Endothelial cell of umbilical vein (primary cell): ENCODE measurements around the gene ANP32E. TPM values are rescaled to one million over a fixed set of nuclear protein-coding genes. Genes with fewer than 3 reads are reported as not detected.

ENCODE experiments used
- BruUV-seq: library from RNA; stranded (reverse); fragments of 400-500 nt; replicated peaks from 2 replicates; lab custom pipeline; 2021; lab: Mats Ljungman, UMichigan
- CTCF ChIA-PET: fragments of 300-600, 350-600 bp; sonication (Branson Sonifier 250); formaldehyde crosslinking; loops from one replicate; lab custom pipeline; 2021; ENCODE audit warnings: antibody characterized with exemption, inconsistent platforms; lab: Charles Lee
- POLR2A ChIA-PET: fragments of 300-600, 350-600 bp; sonication (Branson Sonifier 250); formaldehyde crosslinking; loops from one replicate; lab custom pipeline; 2021; ENCODE audit warnings: antibody characterized with exemption, inconsistent platforms; lab: Charles Lee
- DNase-seq: peaks from one replicate; pipeline ENCODE4 v3.0.0-alpha.2; 2011; ENCODE audit warnings: low read depth, low spot score
- FAIRE-seq: peaks from 2 replicates; lab custom pipeline; 2011; peaks lifted over from hg19 to GRCh38; lab: Jason Lieb, UNC
- H2AFZ ChIP-seq: 2 replicates; pipeline ENCODE4 v1.6.0; 2012; ENCODE audit warnings: low read depth, low read length, control low read depth, inconsistent platforms
- H3K27ac ChIP-seq: 2 replicates; pipeline ENCODE4 v1.5.1; 2011; ENCODE audit warnings: low read depth, mild to moderate bottlenecking, control low read depth, low read length, moderate library complexity; ENCODE audit not compliant: insufficient read depth
- H3K27me3 ChIP-seq, 2 experiments: 2 replicates each; pipeline versions ENCODE4 v1.6.0 to v1.6.1; 2011; ENCODE audit warnings: low read length in 2 of 2, mixed read lengths in 1 of 2; ENCODE audit not compliant: control insufficient read depth in 2 of 2, insufficient read depth in 2 of 2
- H3K36me3 ChIP-seq, 2 experiments: 2 replicates in 1 of 2; 3 replicates in 1 of 2; pipeline ENCODE4 v1.5.1; 2011; ENCODE audit warnings: low read length in 2 of 2, mild to moderate bottlenecking in 1 of 2, moderate library complexity in 1 of 2; ENCODE audit not compliant: control insufficient read depth in 2 of 2, insufficient read depth in 2 of 2; ENCODE audit errors: extremely low read depth in 1 of 2
- H3K4me1 ChIP-seq: 3 replicates; pipeline ENCODE4 v1.5.1; 2011; ENCODE audit warnings: mild to moderate bottlenecking, low read length; ENCODE audit not compliant: control insufficient read depth, insufficient read depth; ENCODE audit errors: extremely low read depth
- H3K4me2 ChIP-seq: 2 replicates; pipeline ENCODE4 v1.6.1; 2011; ENCODE audit warnings: low read length, control low read depth, mixed read lengths; ENCODE audit not compliant: insufficient read depth
- H3K4me3 ChIP-seq, 3 experiments: fragments of 200-600 bp in 1 of 3; sonication (generic), shearing (Covaris generic) in 1 of 3; replicated peaks in 1 of 3; 2 replicates each; pipeline ENCODE4 v1.5.1; 2011 to 2016; ENCODE audit warnings: control low read depth in 3 of 3, low read length in 3 of 3, mild to moderate bottlenecking in 2 of 3, inconsistent platforms in 1 of 3, low read depth in 1 of 3, moderate library complexity in 1 of 3; ENCODE audit not compliant: insufficient read depth in 1 of 3
- H3K79me2 ChIP-seq: 2 replicates; pipeline ENCODE4 v1.6.0; 2012; ENCODE audit warnings: low read length, inconsistent platforms; ENCODE audit not compliant: control insufficient read depth, insufficient read depth
- H3K9ac ChIP-seq: replicated peaks from 2 replicates; pipeline ENCODE3; 2011; ENCODE audit warnings: low read length, control low read depth; ENCODE audit not compliant: insufficient read depth; ENCODE audit errors: extremely low read depth
- H3K9me1 ChIP-seq: replicated peaks from 3 replicates; pipeline ENCODE4 v1.6.0; 2011; ENCODE audit warnings: mild to moderate bottlenecking, low read length; ENCODE audit not compliant: control insufficient read depth, insufficient read depth; ENCODE audit errors: extremely low read depth
- H3K9me3 ChIP-seq: replicated peaks from 2 replicates; pipeline ENCODE4 v1.5.1; 2012; ENCODE audit warnings: low read length, inconsistent platforms; ENCODE audit not compliant: control insufficient read depth, insufficient read depth
- H4K20me1 ChIP-seq: replicated peaks from 2 replicates; pipeline ENCODE3; 2011; ENCODE audit warnings: mild to moderate bottlenecking, low read length; ENCODE audit not compliant: control insufficient read depth, insufficient read depth; ENCODE audit errors: extremely low read depth
- EZH2 ChIP-seq: IDR thresholded peaks from 2 replicates; pipeline ENCODE4 v1.6.1; 2012; ENCODE audit warnings: borderline replicate concordance, low read depth, mild to moderate bottlenecking, moderate library complexity, low read length, inconsistent platforms; ENCODE audit not compliant: severe bottlenecking
- FOS ChIP-seq: IDR thresholded peaks from 2 replicates; pipeline ENCODE4 v1.6.1; 2011; ENCODE audit warnings: mild to moderate bottlenecking, low read length, moderate library complexity, borderline replicate concordance; ENCODE audit not compliant: insufficient read depth
- GATA2 ChIP-seq: IDR thresholded peaks from 2 replicates; pipeline ENCODE4 v1.7.0; 2011; ENCODE audit warnings: low read depth, mild to moderate bottlenecking, moderate library complexity, mixed read lengths, low read length; ENCODE audit not compliant: insufficient read length, insufficient read depth
- JUN ChIP-seq: IDR thresholded peaks from 2 replicates; pipeline ENCODE4 v1.6.1; 2011; ENCODE audit warnings: borderline replicate concordance, low read depth; ENCODE audit not compliant: insufficient read length, insufficient read depth
- MYC ChIP-seq: IDR thresholded peaks from one replicate; pipeline ENCODE4 v1.6.1; 2011; ENCODE audit warnings: mild to moderate bottlenecking, low read depth, low read length
- POLR2A ChIP-seq: IDR thresholded peaks from 2 replicates; pipeline ENCODE4 v1.6.1; 2012; ENCODE audit warnings: low read depth, mild to moderate bottlenecking, control low read depth, low read length
- POLR2AphosphoS5 ChIP-seq: IDR thresholded peaks from 2 replicates; pipeline ENCODE4 v1.6.1; 2012; ENCODE audit warnings: low read depth, mild to moderate bottlenecking, control low read depth, low read length, moderate library complexity; ENCODE audit not compliant: insufficient read depth
- dilution Hi-C: fragments of 300-500 bp; cut with MboI; formaldehyde crosslinking; loops from one replicate; pipeline ENCODE4 v1.15.0; 2019; ENCODE audit warnings: low sequenced_read_pairs; ENCODE audit not compliant: extremely low pct_ligation_motif_present
- intact Hi-C: fragments of 100-400 bp; cut with micrococcal nuclease; formaldehyde crosslinking; loops from one replicate; pipeline ENCODE4 v1.10.0; 2022
- polyA plus RNA-seq, 4 experiments: library from polyadenylated mRNA; depleted of rRNA in 3 of 4; stranded (reverse) in 3 of 4; unstranded in 1 of 4; fragments of >200 nt; gene quantifications; 2 replicates each; pipeline versions ENCODE4 v1.2.1 to v1.2.3, GENCODE V29; 2011 to 2012; ENCODE audit warnings: missing spikeins in 1 of 4
- total RNA-seq: library from RNA; stranded (reverse); gene quantifications from 2 replicates; pipeline ENCODE4 v1.2.3, GENCODE V29; 2021
- TF ChIP-seq, protein P1 (sequence below), 2 donors: IDR thresholded peaks; 1 replicate in 1 of 2; 2 replicates in 1 of 2; pipeline ENCODE4 v1.5.1; 2011; ENCODE audit warnings: low read length in 2 of 2, mild to moderate bottlenecking in 2 of 2, moderate library complexity in 2 of 2, control low read depth in 1 of 2, inconsistent platforms in 1 of 2, low read depth in 1 of 2; ENCODE audit not compliant: insufficient read depth in 1 of 2; ENCODE audit errors: extremely low read depth in 1 of 2
- TF ChIP-seq, protein P2 (sequence below): IDR thresholded peaks from 2 replicates; pipeline ENCODE4 v1.6.1; 2011; ENCODE audit not compliant: insufficient read depth, insufficient read length

The ANP32E gene
- total and polyA plus RNA-seq, 2 donors (not counting 3 experiments of a cell fraction or from before 2014, with no cell fraction given) = 6.8 to 53.4 TPM

DNA sequence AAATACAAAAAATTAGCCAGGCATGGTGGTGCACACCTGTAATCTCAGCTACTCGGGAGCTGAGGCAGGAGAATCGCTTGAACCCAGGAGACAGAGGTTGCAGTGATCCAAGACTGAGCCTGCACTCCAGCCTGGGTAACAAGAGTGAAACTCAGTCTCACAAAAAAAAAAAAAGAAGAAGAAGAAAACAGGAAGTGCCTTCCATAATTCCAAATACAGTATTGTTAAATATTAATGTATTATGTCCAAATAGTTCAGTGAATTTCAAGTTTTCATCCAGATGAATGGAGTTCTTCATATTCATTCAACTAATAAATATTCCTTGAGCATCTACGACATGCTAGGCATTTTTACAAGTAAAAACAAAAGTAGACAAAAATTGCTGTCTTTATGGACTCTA lies 52.9 kb downstream of the ANP32E start:
- no peaks in the 10 kb centered on the region for H3K79me2 ChIP-seq
- H3K9ac ChIP-seq = no peak overlapping the region
- H3K9me1 ChIP-seq = no peaks in the 10 kb centered on the region
- H3K4me3 ChIP-seq = no peak overlapping the region
- no TSS peak for BruUV-seq
- intact Hi-C loops (no loop called here), dilution Hi-C loops (no loop called here)
- POLR2A ChIA-PET = no interaction called here
- H3K36me3 ChIP-seq = no peaks in the 10 kb centered on the region
- no peak overlapping the region for H2AFZ ChIP-seq
- H3K4me2 ChIP-seq = no peak overlapping the region
- no peak overlapping the region for H3K27ac ChIP-seq
- FAIRE-seq (no peak), DNase-seq (no peak)
- H3K27me3 ChIP-seq = peaks cover 0 to 3% of the 10 kb centered on the region in 2 experiments
- no peaks in the 10 kb centered on the region for H4K20me1 ChIP-seq
- CTCF ChIA-PET = interaction anchor here (0.9 to 1.2 kb wide), 4 partner anchors 11 to 110 kb away, joined by 3 to 5 read pairs (median 4); no protein-coding TSS in a partner anchor
- H3K9me3 ChIP-seq = no peaks in the 10 kb centered on the region
- no peak for TF ChIP-seq JUN
- TF ChIP-seq EZH2 = no peak
- TF ChIP-seq MYC = no peak
- TF ChIP-seq POLR2AphosphoS5 = no peak
- TF ChIP-seq GATA2 = no peak
- no peak for TF ChIP-seq FOS
- no peak for TF ChIP-seq POLR2A
- TF ChIP-seq, protein P1, sequence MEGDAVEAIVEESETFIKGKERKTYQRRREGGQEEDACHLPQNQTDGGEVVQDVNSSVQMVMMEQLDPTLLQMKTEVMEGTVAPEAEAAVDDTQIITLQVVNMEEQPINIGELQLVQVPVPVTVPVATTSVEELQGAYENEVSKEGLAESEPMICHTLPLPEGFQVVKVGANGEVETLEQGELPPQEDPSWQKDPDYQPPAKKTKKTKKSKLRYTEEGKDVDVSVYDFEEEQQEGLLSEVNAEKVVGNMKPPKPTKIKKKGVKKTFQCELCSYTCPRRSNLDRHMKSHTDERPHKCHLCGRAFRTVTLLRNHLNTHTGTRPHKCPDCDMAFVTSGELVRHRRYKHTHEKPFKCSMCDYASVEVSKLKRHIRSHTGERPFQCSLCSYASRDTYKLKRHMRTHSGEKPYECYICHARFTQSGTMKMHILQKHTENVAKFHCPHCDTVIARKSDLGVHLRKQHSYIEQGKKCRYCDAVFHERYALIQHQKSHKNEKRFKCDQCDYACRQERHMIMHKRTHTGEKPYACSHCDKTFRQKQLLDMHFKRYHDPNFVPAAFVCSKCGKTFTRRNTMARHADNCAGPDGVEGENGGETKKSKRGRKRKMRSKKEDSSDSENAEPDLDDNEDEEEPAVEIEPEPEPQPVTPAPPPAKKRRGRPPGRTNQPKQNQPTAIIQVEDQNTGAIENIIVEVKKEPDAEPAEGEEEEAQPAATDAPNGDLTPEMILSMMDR (IDR thresholded peaks at IDR 0.05; ENCODE audit: extremely low read depth in 1 of 2, insufficient read depth in 1 of 2, low read depth in 1 of 2, low read length in 2 of 2) = no peak
- TF ChIP-seq, protein P2, sequence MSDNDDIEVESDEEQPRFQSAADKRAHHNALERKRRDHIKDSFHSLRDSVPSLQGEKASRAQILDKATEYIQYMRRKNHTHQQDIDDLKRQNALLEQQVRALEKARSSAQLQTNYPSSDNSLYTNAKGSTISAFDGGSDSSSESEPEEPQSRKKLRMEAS = no peak
- no peaks in the 10 kb centered on the region for H3K4me1 ChIP-seq
